B cell (primary cell): ENCODE measurements around the gene CTIF.

Experiments
- CTCF ChIP-seq: fragments of 200-600 bp; IDR thresholded peaks from one replicate; pipeline ENCODE4 v1.8.0; 2022; ENCODE audit warnings: antibody characterized with exemption, mild to moderate bottlenecking
- EZH2 ChIP-seq: IDR thresholded peaks from 2 replicates; pipeline ENCODE4 v1.6.1; 2012; ENCODE audit warnings: borderline replicate concordance, low read depth, mild to moderate bottlenecking, moderate library complexity, low read length; ENCODE audit not compliant: insufficient read depth, poor library complexity, severe bottlenecking

GRCh38 chr18:48699761-48700160, 160.9 kb downstream of the CTIF start:
- TF ChIP-seq CTCF (no peak), EZH2 (no peak)
